Umbilical cord (tissue), 2 donors: ENCODE results near the gene SPDYC. TPM values are rescaled to one million over a fixed set of nuclear protein-coding genes. Genes with fewer than 3 reads are reported as not detected.
"Not testable (repeated sequence)": the region's sequence is repeated elsewhere in the genome, so short reads cannot be mapped to it uniquely, and the experiment has no call there.

Experiments used
- DNase-seq: peaks from one replicate; pipeline ENCODE4 v3.0.0-alpha.2; 2015; ENCODE audit warnings: low spot score
- total RNA-seq: library from RNA; depleted of rRNA; stranded (reverse); fragments of >200 nt; gene quantifications from one replicate; pipeline ENCODE4 v1.2.3, GENCODE V29; 2014; ENCODE audit warnings: low replicate concordance; ENCODE audit not compliant: insufficient read depth

The SPDYC gene
- total RNA-seq, 1 donor from 2014 or later: not detected

GRCh38 chr11:65134240-65134951, 35.6 kb upstream of the SPDYC start, which contains the start of gene SYVN1:
TSS of gene SYVN1 (minus strand) at chr11:65134519. CDS start at chr11:65133601, 918 bp downstream.
- peak; percentile 94 for DNase-seq

GRCh38 chr11:65134952-65135632, 34.9 kb upstream of the SPDYC start:
- peak; percentile 97 for DNase-seq

- no peak for DNase-seq
Observed at GRCh38 chr11:65135633-65136145, 34.3 kb upstream of the SPDYC start.

- DNase-seq: no peak
Observed at GRCh38 chr11:65136515-65137096, 33.4 kb upstream of the SPDYC start.

- no peak for DNase-seq
Observed at GRCh38 chr11:65141896-65142494, 28.0 kb upstream of the SPDYC start.

GRCh38 chr11:65147352-65148075, 22.5 kb upstream of the SPDYC start:
- no peak for DNase-seq

GRCh38 chr11:65148657-65149056, 21.4 kb upstream of the SPDYC start:
- no peak for DNase-seq

- not testable (repeated sequence) for DNase-seq
Observed at GRCh38 chr11:65150131-65150508, 19.9 kb upstream of the SPDYC start.

- peak; percentile 61 for DNase-seq
Observed at GRCh38 chr11:65150509-65151299, 19.3 kb upstream of the SPDYC start.

- DNase-seq: no peak
Observed at GRCh38 chr11:65151331-65151899, 18.6 kb upstream of the SPDYC start.

- DNase-seq: no peak
Observed at GRCh38 chr11:65152122-65152521, 17.9 kb upstream of the SPDYC start.

GRCh38 chr11:65156256-65156655, 13.8 kb upstream of the SPDYC start:
- no peak for DNase-seq

GRCh38 chr11:65156926-65157325, 13.1 kb upstream of the SPDYC start:
- DNase-seq: no peak

GRCh38 chr11:65157336-65157735, 12.7 kb upstream of the SPDYC start:
- no peak for DNase-seq

GRCh38 chr11:65159012-65159411, 11.0 kb upstream of the SPDYC start:
- DNase-seq: no peak

- DNase-seq: no peak
Observed at GRCh38 chr11:65160643-65161042, 9.4 kb upstream of the SPDYC start.

GRCh38 chr11:65163684-65164083, 6.3 kb upstream of the SPDYC start:
- no peak for DNase-seq

- DNase-seq: no peak
Observed at GRCh38 chr11:65165410-65166317, 4.4 kb upstream of the SPDYC start.

GRCh38 chr11:65166893-65167292, 3.1 kb upstream of the SPDYC start:
- no peak for DNase-seq
